GM12878 (cell line): ENCODE results near the gene PRPF6. TPM values are rescaled to one million over a fixed set of nuclear protein-coding genes. Genes with fewer than 3 reads are reported as not detected.

Experiments
- CHD1 ChIP-seq: IDR thresholded peaks from 2 replicates; pipeline ENCODE4 v1.6.1; 2012; ENCODE audit warnings: low read depth, low read length, improper control_type of control experiment
- CREB1 ChIP-seq: IDR thresholded peaks from 2 replicates; pipeline ENCODE4 v1.6.1; 2012; ENCODE audit warnings: low read depth, mild to moderate bottlenecking, inconsistent platforms
- DPF2 ChIP-seq: fragments of 450-650 bp; IDR thresholded peaks from 2 replicates; pipeline ENCODE4 v1.6.1; 2017; ENCODE audit warnings: mild to moderate bottlenecking
- EGR1 ChIP-seq, 2 experiments: IDR thresholded peaks; 1 replicate in 1 of 2; 2 replicates in 1 of 2; pipeline ENCODE4 v1.6.1; 2011 to 2012; ENCODE audit warnings: low read depth in 2 of 2, low read length in 2 of 2, borderline replicate concordance in 1 of 2, mild to moderate bottlenecking in 1 of 2, moderate library complexity in 1 of 2
- GATAD2B ChIP-seq: fragments of 450-650 bp; conservative IDR thresholded peaks from 2 replicates; pipeline ENCODE4 v1.6.1; 2017; ENCODE audit warnings: low read depth, mild to moderate bottlenecking, moderate library complexity
- MEF2A ChIP-seq: IDR thresholded peaks from 2 replicates; pipeline ENCODE4 v1.6.1; 2011; ENCODE audit warnings: low read depth, mild to moderate bottlenecking, low read length, moderate library complexity; ENCODE audit not compliant: insufficient read depth
- MTA3 ChIP-seq: IDR thresholded peaks from 2 replicates; pipeline ENCODE4 v1.6.1; 2012; ENCODE audit warnings: low read length, inconsistent platforms, borderline replicate concordance
- ZNF217 ChIP-seq: fragments of 450-650 bp; IDR thresholded peaks from 2 replicates; pipeline ENCODE4 v1.6.1; 2017; ENCODE audit warnings: antibody characterized with exemption, mild to moderate bottlenecking
- polyA plus RNA-seq, 11 experiments: library from polyadenylated mRNA; depleted of rRNA in 4 of 11; unstranded in 6 of 11; stranded (reverse) in 5 of 11; fragments of >200 nt; fragmentation: Nextera tagmentation in 4 of 11; fragmentation: Illumina TruSeq in 1 of 11; extraction: Ambion mirVana in 4 of 11; extraction: Trizol in 1 of 11; gene quantifications; 1 replicate in 1 of 11; 2 replicates in 10 of 11; pipeline versions ENCODE4 v1.2.1 to v1.2.3, GENCODE V29; 2011 to 2016; ENCODE audit warnings: inconsistent platforms in 2 of 11, missing spikeins in 2 of 11, low read depth in 1 of 11
- total RNA-seq, 4 experiments: library from RNA; depleted of rRNA in 3 of 4; stranded (reverse); fragments of >200 nt in 3 of 4; fragmentation: Illumina TruSeq in 1 of 4; extraction: Trizol in 1 of 4; gene quantifications; 2 replicates each; pipeline versions ENCODE4 v1.2.1 to v1.2.3, GENCODE V29; 2013 to 2021
- TF ChIP-seq, protein P1 (sequence below): fragments of 450-650 bp; IDR thresholded peaks from 2 replicates; pipeline ENCODE4 v1.6.1; 2014; ENCODE audit warnings: mild to moderate bottlenecking
- TF ChIP-seq, protein P2 (sequence below): fragments of 150-350 bp; IDR thresholded peaks from 2 replicates; pipeline ENCODE4 v1.6.1; 2014; ENCODE audit warnings: mild to moderate bottlenecking, low read depth, low read length
- TF ChIP-seq, protein P3 (sequence below): fragments of 450-650 bp; IDR thresholded peaks from 2 replicates; pipeline ENCODE4 v1.6.1; 2018; ENCODE audit warnings: borderline replicate concordance, mild to moderate bottlenecking; ENCODE audit not compliant: partially characterized antibody
- TF ChIP-seq, protein P4 (sequence below): fragments of 450-650 bp; IDR thresholded peaks from 2 replicates; pipeline ENCODE4 v1.6.1; 2017; ENCODE audit warnings: mild to moderate bottlenecking
- TF ChIP-seq, protein P5 (sequence below): IDR thresholded peaks from 2 replicates; pipeline ENCODE4 v1.6.1; 2011; ENCODE audit warnings: low read depth, low read length, improper control_type of control experiment, borderline replicate concordance

Gene PRPF6
- total and polyA plus RNA-seq, 10 of the 15 experiments (the other 5 are each of a cell fraction or from before 2014, with no cell fraction given), result 5.0 to 102 (median 71.3) TPM

DNA sequence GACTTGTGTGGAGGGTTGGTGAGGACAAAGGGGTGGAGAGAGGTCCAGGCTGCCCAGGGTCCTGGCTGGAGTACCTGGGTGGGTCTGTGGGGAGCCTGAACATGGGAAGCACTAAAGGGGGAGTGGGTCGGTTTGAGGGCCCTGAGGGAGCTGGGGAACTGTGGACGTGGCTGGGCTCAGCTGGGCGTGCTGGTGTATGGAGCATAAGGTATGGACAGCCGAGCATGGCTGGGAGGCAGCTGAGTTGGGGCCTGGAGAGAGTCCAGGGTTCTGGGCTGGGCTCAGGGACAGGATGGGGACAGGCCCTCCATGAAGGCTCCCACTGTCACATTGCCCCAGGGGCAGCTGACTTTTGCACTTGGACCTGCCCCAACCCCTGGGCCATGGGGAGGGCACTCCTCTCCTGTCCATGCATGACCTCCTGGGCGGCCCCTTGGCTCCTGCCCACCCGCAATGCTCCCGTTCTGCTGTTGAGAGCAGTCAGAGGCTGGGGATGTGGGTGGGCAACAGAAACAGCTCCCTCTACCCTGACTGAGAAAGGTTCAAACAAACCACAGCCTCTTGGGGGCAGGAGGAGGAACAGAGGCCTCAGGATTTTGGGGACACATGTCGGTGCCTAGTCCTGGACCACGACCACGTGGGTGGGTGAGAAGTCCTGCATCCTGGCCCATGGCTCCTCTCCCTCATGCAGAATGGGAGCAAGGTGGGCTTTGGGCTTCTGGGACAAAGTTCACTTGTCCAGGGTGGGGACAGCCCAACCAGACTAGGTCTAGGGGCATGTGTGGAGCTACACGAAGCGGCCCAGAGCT, 59.5 kb downstream of the PRPF6 start (continued):
- TF ChIP-seq, protein P1, sequence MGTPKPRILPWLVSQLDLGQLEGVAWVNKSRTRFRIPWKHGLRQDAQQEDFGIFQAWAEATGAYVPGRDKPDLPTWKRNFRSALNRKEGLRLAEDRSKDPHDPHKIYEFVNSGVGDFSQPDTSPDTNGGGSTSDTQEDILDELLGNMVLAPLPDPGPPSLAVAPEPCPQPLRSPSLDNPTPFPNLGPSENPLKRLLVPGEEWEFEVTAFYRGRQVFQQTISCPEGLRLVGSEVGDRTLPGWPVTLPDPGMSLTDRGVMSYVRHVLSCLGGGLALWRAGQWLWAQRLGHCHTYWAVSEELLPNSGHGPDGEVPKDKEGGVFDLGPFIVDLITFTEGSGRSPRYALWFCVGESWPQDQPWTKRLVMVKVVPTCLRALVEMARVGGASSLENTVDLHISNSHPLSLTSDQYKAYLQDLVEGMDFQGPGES, result no peak
- TF ChIP-seq MTA3 (no peak), DPF2 (no peak), ZNF217 (no peak), CHD1 (no peak), GATAD2B (no peak), CREB1 (no peak), MEF2A (no peak), EGR1 (IDR thresholded peaks at IDR 0.05; ENCODE audit: borderline replicate concordance in 1 of 2, low read depth in 2 of 2, low read length in 2 of 2) (no peak)
- TF ChIP-seq, protein P2, sequence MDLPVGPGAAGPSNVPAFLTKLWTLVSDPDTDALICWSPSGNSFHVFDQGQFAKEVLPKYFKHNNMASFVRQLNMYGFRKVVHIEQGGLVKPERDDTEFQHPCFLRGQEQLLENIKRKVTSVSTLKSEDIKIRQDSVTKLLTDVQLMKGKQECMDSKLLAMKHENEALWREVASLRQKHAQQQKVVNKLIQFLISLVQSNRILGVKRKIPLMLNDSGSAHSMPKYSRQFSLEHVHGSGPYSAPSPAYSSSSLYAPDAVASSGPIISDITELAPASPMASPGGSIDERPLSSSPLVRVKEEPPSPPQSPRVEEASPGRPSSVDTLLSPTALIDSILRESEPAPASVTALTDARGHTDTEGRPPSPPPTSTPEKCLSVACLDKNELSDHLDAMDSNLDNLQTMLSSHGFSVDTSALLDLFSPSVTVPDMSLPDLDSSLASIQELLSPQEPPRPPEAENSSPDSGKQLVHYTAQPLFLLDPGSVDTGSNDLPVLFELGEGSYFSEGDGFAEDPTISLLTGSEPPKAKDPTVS, result no peak
- TF ChIP-seq, protein P3, sequence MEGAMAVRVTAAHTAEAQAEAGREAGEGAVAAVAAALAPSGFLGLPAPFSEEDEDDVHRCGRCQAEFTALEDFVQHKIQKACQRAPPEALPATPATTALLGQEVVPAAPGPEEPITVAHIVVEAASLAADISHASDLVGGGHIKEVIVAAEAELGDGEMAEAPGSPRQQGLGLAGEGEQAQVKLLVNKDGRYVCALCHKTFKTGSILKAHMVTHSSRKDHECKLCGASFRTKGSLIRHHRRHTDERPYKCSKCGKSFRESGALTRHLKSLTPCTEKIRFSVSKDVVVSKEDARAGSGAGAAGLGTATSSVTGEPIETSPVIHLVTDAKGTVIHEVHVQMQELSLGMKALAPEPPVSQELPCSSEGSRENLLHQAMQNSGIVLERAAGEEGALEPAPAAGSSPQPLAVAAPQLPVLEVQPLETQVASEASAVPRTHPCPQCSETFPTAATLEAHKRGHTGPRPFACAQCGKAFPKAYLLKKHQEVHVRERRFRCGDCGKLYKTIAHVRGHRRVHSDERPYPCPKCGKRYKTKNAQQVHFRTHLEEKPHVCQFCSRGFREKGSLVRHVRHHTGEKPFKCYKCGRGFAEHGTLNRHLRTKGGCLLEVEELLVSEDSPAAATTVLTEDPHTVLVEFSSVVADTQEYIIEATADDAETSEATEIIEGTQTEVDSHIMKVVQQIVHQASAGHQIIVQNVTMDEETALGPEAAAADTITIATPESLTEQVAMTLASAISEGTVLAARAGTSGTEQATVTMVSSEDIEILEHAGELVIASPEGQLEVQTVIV, result no peak
- TF ChIP-seq, protein P4, sequence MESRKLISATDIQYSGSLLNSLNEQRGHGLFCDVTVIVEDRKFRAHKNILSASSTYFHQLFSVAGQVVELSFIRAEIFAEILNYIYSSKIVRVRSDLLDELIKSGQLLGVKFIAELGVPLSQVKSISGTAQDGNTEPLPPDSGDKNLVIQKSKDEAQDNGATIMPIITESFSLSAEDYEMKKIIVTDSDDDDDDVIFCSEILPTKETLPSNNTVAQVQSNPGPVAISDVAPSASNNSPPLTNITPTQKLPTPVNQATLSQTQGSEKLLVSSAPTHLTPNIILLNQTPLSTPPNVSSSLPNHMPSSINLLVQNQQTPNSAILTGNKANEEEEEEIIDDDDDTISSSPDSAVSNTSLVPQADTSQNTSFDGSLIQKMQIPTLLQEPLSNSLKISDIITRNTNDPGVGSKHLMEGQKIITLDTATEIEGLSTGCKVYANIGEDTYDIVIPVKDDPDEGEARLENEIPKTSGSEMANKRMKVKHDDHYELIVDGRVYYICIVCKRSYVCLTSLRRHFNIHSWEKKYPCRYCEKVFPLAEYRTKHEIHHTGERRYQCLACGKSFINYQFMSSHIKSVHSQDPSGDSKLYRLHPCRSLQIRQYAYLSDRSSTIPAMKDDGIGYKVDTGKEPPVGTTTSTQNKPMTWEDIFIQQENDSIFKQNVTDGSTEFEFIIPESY, result no peak
- TF ChIP-seq, protein P5, sequence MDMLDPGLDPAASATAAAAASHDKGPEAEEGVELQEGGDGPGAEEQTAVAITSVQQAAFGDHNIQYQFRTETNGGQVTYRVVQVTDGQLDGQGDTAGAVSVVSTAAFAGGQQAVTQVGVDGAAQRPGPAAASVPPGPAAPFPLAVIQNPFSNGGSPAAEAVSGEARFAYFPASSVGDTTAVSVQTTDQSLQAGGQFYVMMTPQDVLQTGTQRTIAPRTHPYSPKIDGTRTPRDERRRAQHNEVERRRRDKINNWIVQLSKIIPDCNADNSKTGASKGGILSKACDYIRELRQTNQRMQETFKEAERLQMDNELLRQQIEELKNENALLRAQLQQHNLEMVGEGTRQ, result no peak
